ENCODE measurements around the gene ADCK2.
"Not testable (repeated sequence)": the region's sequence is repeated elsewhere in the genome, so short reads cannot be mapped to it uniquely, and the experiment has no call there.

The ADCK2 gene

GRCh38 chr7:140646931-140647647, 25.7 kb upstream of the ADCK2 start:
- DNase-seq: peak; percentile 42 to 65 (median 55)

GRCh38 chr7:140649556-140650205, 23.1 kb upstream of the ADCK2 start:
- DNase-seq: peak; percentile 60 to 78 (median 78)

- DNase-seq: no peak
Observed at GRCh38 chr7:140650367-140650766, 22.4 kb upstream of the ADCK2 start.

GRCh38 chr7:140653319-140654108, 19.2 kb upstream of the ADCK2 start:
- peak; percentile 75 to 88 (median 80) for DNase-seq

- no peak for DNase-seq
Observed at GRCh38 chr7:140654109-140654387, 18.7 kb upstream of the ADCK2 start.

GRCh38 chr7:140654661-140655060, 18.1 kb upstream of the ADCK2 start:
- DNase-seq: no peak

- peak in 1 of 4 experiments; percentile 24 for DNase-seq
Observed at GRCh38 chr7:140655511-140656408, 17.0 kb upstream of the ADCK2 start.

GRCh38 chr7:140656548-140657515, 15.9 kb upstream of the ADCK2 start:
- DNase-seq: peak; percentile 84 to 93 (median 90)

GRCh38 chr7:140657891-140658290, 14.9 kb upstream of the ADCK2 start:
- peak; percentile 28 to 69 (median 54) for DNase-seq

GRCh38 chr7:140659856-140660255, 12.9 kb upstream of the ADCK2 start:
- no peak for DNase-seq

GRCh38 chr7:140661124-140661523, 11.6 kb upstream of the ADCK2 start:
- no peak for DNase-seq

GRCh38 chr7:140662938-140663337, 9.8 kb upstream of the ADCK2 start:
- DNase-seq: not testable (repeated sequence)

GRCh38 chr7:140667476-140667875, 5.3 kb upstream of the ADCK2 start:
- DNase-seq: no peak

- DNase-seq: no peak
Observed at GRCh38 chr7:140668641-140669040, 4.1 kb upstream of the ADCK2 start.

GRCh38 chr7:140669352-140669751, 3.4 kb upstream of the ADCK2 start:
- DNase-seq: no peak

GRCh38 chr7:140669862-140670261, 2.9 kb upstream of the ADCK2 start:
- DNase-seq: not testable (repeated sequence)

GRCh38 chr7:140670343-140670935, 2.3 kb upstream of the ADCK2 start:
- no peak for DNase-seq

GRCh38 chr7:140671966-140672365, 779 bp upstream of the ADCK2 start:
- peak; percentile 23 to 57 (median 54) for DNase-seq

- peak; percentile 48 to 60 (median 54) for DNase-seq
Observed at GRCh38 chr7:140673063-140673773, 473 bp downstream of the ADCK2 start.

- no peak for DNase-seq
Observed at GRCh38 chr7:140673774-140674155, 1.0 kb downstream of the ADCK2 start.

All from suppressor macrophage (primary cell).